Breast epithelium (tissue), 4 donors: ENCODE data around the gene GPR107. TPM values are rescaled to one million over a fixed set of nuclear protein-coding genes. Genes with fewer than 3 reads are reported as not detected.

ENCODE experiments used
- DNase-seq, 2 donors: peaks; one replicate each; pipeline ENCODE4 v3.0.0-alpha.2; 2019; ENCODE audit warnings: low spot score in 2 of 2
- H3K27ac ChIP-seq, 2 donors: fragments of 200-600 bp; sonication (generic) in 1 of 2; one replicate each; pipeline ENCODE4 v1.5.1; 2016 to 2019; ENCODE audit warnings: mild to moderate bottlenecking in 1 of 2
- H3K27me3 ChIP-seq, 2 donors: fragments of 200-600 bp; sonication (generic) in 1 of 2; one replicate each; pipeline versions ENCODE4 v1.5.1 to v1.6.0; 2017 to 2019; ENCODE audit warnings: control low read depth in 1 of 2, mild to moderate bottlenecking in 1 of 2
- H3K36me3 ChIP-seq: fragments of 200-600 bp; one replicate; pipeline ENCODE4 v1.5.1; 2019
- H3K4me1 ChIP-seq, 2 donors: fragments of 200-600 bp; sonication (generic); one replicate each; pipeline ENCODE4 v1.5.1; 2016 to 2019; ENCODE audit warnings: control low read depth in 1 of 2
- H3K4me3 ChIP-seq, 3 donors: fragments of 200-600 bp; sonication (generic); 1 replicate in 2 of 3; 2 replicates in 1 of 3; pipeline ENCODE4 v1.5.1; 2016 to 2019; ENCODE audit warnings: mild to moderate bottlenecking in 3 of 3, moderate library complexity in 2 of 3
- H3K9me3 ChIP-seq, 2 donors: fragments of 200-600 bp; sonication (generic) in 1 of 2; one replicate each; pipeline ENCODE4 v1.5.1; 2016 to 2019; ENCODE audit warnings: control low read depth in 1 of 2
- POLR2A ChIP-seq: fragments of 450-650 bp; IDR thresholded peaks from one replicate; pipeline ENCODE4 v1.6.1; 2016; ENCODE audit warnings: antibody characterized with exemption, mild to moderate bottlenecking, moderate library complexity
- POLR2AphosphoS5 ChIP-seq, 3 donors: sonication (generic); formaldehyde crosslinking; IDR thresholded peaks; one replicate each; pipeline ENCODE4 v1.6.1; 2017; ENCODE audit warnings: antibody characterized with exemption in 3 of 3
- intact Hi-C: fragments of 100-400 bp; cut with DNase I; formaldehyde crosslinking; loops from one replicate; pipeline ENCODE4 v1.15.1; 2023; ENCODE audit warnings: low total_unique reads
- total RNA-seq, 3 donors: library from RNA; depleted of rRNA; stranded (reverse); fragments of >200 nt; gene quantifications; one replicate each; pipeline ENCODE4 v1.1.0, GENCODE V29; 2016
- TF ChIP-seq, protein P1 (sequence below), 3 donors: fragments of 450-650 bp; IDR thresholded peaks; one replicate each; pipeline ENCODE4 v1.5.1; 2016 to 2017; ENCODE audit warnings: antibody characterized with exemption in 3 of 3, mild to moderate bottlenecking in 3 of 3, moderate library complexity in 3 of 3

The GPR107 gene
- total RNA-seq, 3 donors from 2014 or later, result 22.5 to 26.9 (median 25.6) TPM

DNA sequence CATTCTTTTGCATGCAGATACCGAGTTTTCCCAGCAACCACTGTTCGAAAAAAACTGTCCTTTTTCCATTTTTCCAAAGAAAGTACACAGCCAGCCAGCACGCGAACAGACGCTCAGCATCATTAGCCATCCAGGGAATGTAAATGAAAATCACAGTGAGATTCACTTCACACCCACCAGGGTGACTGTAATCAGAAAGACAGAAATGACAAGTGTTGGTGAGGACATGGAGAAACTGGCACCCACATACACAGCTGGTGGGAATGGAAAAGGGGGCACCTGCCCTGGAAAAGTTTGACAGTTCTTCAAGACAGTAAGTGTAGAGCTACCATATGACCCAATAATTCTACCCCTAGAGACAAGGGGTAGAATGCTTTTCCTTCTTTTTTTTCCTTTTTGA is 93.5 kb downstream of the GPR107 start:
- Histone ChIP-seq H3K4me1 (no peaks in the 10 kb centered on the region), H3K27ac (no peak overlapping the region), H3K4me3 (no peak overlapping the region), H3K27me3 (no peaks in the 10 kb centered on the region), H3K9me3 (no peaks in the 10 kb centered on the region), H3K36me3 (no peaks in the 10 kb centered on the region)
- no peak for DNase-seq
- intact Hi-C loops, result no loop called here
- TF ChIP-seq POLR2A (no peak), POLR2AphosphoS5 (IDR thresholded peaks at IDR 0.05) (no peak)
- TF ChIP-seq, protein P1, sequence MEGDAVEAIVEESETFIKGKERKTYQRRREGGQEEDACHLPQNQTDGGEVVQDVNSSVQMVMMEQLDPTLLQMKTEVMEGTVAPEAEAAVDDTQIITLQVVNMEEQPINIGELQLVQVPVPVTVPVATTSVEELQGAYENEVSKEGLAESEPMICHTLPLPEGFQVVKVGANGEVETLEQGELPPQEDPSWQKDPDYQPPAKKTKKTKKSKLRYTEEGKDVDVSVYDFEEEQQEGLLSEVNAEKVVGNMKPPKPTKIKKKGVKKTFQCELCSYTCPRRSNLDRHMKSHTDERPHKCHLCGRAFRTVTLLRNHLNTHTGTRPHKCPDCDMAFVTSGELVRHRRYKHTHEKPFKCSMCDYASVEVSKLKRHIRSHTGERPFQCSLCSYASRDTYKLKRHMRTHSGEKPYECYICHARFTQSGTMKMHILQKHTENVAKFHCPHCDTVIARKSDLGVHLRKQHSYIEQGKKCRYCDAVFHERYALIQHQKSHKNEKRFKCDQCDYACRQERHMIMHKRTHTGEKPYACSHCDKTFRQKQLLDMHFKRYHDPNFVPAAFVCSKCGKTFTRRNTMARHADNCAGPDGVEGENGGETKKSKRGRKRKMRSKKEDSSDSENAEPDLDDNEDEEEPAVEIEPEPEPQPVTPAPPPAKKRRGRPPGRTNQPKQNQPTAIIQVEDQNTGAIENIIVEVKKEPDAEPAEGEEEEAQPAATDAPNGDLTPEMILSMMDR (IDR thresholded peaks at IDR 0.05), result no peak

DNA sequence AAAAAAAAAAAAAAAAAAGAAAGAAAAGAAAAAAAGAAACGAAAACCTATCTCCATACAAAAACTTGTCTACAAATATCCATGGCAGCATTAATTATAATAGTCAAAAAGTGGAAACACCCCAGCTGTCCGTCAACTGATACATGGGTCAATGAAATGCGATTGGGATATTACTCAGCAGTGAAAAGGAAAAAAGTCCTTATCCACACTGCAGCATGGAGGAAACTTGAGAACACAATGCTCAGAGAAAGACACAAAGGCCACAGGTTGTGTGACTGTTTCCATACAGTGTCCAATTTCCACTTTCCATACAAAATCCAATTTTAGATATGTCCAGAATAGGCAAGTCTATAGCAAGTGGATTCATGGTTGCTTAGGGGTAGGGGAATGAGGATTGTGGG is 94.2 kb downstream of the GPR107 start:
- intact Hi-C loops, result no loop called here
- no peaks in the 10 kb centered on the region for H3K27me3 ChIP-seq
- H3K9me3 ChIP-seq, result no peaks in the 10 kb centered on the region
- DNase-seq, result no peak
- no peak overlapping the region for H3K27ac ChIP-seq
- H3K4me3 ChIP-seq, result no peak overlapping the region
- TF ChIP-seq, protein P1 (IDR thresholded peaks at IDR 0.05), result no peak
- TF ChIP-seq POLR2A (no peak), POLR2AphosphoS5 (IDR thresholded peaks at IDR 0.05) (no peak)
- H3K4me1 ChIP-seq, result no peaks in the 10 kb centered on the region
- H3K36me3 ChIP-seq, result no peaks in the 10 kb centered on the region

DNA sequence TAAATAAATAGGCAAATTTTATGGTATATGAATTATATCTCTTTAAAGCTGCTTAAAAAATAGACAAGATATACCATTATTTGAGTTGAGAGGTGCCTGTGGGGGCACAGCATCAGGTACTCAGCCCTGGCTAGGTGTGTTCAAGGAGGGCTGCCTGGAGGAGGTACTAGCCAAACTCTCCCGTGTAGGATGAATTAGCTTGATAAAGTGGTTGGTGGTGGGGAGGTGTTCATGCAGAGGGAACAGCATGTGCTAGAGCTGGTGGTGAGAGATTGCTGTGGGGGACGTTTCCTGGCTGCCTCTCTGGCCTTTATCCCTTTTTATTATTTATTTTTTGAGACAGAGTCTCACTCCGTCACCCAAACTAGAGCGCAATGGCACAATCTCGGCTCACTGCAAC is 95.3 kb downstream of the GPR107 start:
- intact Hi-C loops, result no loop called here
- DNase-seq, result no peak

DNA sequence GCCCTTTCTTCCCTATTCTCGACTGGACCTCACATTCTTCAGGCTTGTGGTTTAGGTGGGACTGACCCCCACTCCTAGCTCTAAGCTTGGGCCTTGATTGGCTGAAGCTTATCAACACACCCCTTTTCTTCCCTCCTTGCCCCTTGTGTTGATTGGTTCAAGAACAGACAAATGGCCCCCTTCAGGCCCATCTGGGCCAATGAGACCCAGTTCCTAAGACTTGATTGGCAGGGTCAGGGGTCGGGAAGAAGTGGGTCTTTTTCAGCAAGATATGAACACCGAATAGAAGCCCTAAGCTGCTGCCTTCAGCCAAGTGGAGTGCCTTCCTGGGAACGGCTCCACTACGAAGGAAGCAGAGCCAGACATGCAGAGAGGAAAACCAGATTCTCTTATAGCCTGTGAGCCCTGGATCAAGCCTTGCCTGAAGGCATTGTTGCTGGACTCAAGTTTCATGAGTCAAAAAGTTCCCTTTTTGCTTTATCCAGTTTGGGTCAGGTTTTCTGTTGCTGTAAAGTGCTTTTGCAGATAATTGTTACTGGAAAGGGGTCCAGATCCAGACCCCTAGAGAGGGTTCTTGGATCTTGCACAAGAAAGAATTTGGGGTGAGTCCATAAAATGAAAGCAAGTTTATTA is 96.1 kb downstream of the GPR107 start:
- intact Hi-C loops, result no loop called here

More for the DNA sequence above, 95.3 kb downstream of the GPR107 start:
- Histone ChIP-seq H3K9me3 (no peaks in the 10 kb centered on the region), H3K4me3 (no peak overlapping the region), H3K36me3 (no peaks in the 10 kb centered on the region), H3K4me1 (no peaks in the 10 kb centered on the region), H3K27ac (no peak overlapping the region), H3K27me3 (no peaks in the 10 kb centered on the region)
- no peak for TF ChIP-seq POLR2AphosphoS5 (IDR thresholded peaks at IDR 0.05)

DNA sequence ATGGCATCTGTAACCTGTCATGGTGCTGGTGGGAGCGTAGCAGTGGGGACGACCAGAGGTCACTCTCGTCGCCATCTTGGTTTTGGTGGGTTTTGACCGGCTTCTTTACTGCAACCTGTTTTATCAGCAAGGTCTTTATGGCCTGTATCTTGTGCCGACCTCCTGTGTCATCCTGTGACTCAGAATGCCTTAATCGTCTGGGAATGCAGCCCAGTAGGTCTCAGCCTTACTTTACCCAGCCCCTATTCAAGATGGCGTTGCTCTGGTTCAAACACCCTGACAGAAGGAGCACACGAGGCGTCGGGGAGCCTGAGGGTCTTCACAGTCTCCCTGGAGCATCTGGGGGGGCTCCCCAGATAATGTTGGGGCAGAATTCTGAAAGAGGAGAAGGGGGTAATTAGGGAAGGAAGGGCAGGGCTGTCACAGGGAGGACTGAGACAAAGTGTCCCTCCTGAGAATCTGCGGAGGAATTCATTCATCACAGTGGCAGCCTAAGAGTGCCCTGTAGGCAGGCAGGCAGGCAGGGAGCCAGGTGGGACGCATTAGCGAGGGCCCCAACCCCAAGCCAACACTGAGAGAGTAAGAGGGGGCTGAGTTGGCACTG is 97.2 kb downstream of the GPR107 start:
- Histone ChIP-seq H3K36me3 (no peaks in the 10 kb centered on the region), H3K9me3 (no peaks in the 10 kb centered on the region), H3K27ac (no peak overlapping the region), H3K4me3 (no peak overlapping the region), H3K4me1 (no peaks in the 10 kb centered on the region), H3K27me3 (no peaks in the 10 kb centered on the region)
- DNase-seq, result no peak
- no peak for TF ChIP-seq POLR2AphosphoS5 (IDR thresholded peaks at IDR 0.05)
- no peak for TF ChIP-seq POLR2A
- TF ChIP-seq, protein P1 (IDR thresholded peaks at IDR 0.05), result no peak
- intact Hi-C loops, result no loop called here

More for the DNA sequence above, 96.1 kb downstream of the GPR107 start:
- DNase-seq, result no peak
- Histone ChIP-seq H3K27me3 (no peaks in the 10 kb centered on the region), H3K4me1 (no peaks in the 10 kb centered on the region), H3K9me3 (no peaks in the 10 kb centered on the region), H3K27ac (no peak overlapping the region), H3K36me3 (no peaks in the 10 kb centered on the region), H3K4me3 (no peak overlapping the region)
- TF ChIP-seq POLR2A (no peak), POLR2AphosphoS5 (IDR thresholded peaks at IDR 0.05) (no peak)
- TF ChIP-seq, protein P1 (IDR thresholded peaks at IDR 0.05), result no peak
